ENCODE data around the gene THSD4. TPM values are rescaled to one million over a fixed set of nuclear protein-coding genes. Genes with fewer than 3 reads are reported as not detected.
A peak's percentile ranks its signal among the peaks of the same experiment; 100 is the strongest.
"Not testable (repeated sequence)": the region's sequence is repeated elsewhere in the genome, so short reads cannot be mapped to it uniquely, and the experiment has no call there.

The THSD4 gene
- total RNA-seq, 4 donors from 2014 or later = 23.0 to 68.5 (median 48.6) TPM

DNA sequence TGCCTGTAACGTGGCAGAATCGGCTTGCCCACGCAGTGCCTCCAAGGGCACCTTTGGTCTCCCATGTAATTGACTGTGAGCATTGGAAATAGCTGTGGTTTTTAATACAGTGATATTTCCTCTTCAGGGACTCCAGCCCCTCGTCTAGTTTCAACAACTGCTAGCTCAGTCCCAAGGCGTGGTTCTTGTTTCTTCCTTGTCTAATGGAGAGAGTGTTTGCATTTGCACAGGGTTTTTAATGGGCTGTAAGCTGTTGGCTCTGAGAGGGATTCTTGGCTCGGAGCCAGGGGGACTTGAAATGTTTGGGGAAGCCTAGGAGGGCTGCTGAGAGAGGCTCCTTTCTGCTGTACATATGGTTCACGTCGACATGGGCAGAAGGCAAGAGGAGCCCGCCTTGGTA, 86.2 kb downstream of the THSD4 start:
- H3K36me3 ChIP-seq = no peaks in the 10 kb centered on the region
- intact Hi-C loops (cut with DNase I) = no loop called here
- 40 to 55% methylated on average over 9 of the region's 9 CpGs for WGBS, 2 donors
- H3K9me3 ChIP-seq = no peaks in the 10 kb centered on the region
- no peaks in the 10 kb centered on the region for H3K27me3 ChIP-seq
- H3K4me1 ChIP-seq = peaks cover 0 to 24% of the 10 kb centered on the region in 2 donors
- H3K4me3 ChIP-seq (replicated peaks in 1 of 3) = no peak overlapping the region
- TF ChIP-seq POLR2A (IDR thresholded peaks at IDR 0.05) = no peak
- TF ChIP-seq, protein P1, sequence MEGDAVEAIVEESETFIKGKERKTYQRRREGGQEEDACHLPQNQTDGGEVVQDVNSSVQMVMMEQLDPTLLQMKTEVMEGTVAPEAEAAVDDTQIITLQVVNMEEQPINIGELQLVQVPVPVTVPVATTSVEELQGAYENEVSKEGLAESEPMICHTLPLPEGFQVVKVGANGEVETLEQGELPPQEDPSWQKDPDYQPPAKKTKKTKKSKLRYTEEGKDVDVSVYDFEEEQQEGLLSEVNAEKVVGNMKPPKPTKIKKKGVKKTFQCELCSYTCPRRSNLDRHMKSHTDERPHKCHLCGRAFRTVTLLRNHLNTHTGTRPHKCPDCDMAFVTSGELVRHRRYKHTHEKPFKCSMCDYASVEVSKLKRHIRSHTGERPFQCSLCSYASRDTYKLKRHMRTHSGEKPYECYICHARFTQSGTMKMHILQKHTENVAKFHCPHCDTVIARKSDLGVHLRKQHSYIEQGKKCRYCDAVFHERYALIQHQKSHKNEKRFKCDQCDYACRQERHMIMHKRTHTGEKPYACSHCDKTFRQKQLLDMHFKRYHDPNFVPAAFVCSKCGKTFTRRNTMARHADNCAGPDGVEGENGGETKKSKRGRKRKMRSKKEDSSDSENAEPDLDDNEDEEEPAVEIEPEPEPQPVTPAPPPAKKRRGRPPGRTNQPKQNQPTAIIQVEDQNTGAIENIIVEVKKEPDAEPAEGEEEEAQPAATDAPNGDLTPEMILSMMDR (IDR thresholded peaks at IDR 0.05) = no peak
- no peak overlapping the region for H3K27ac ChIP-seq
- peak; percentile 47 to 67 for DNase-seq

DNA sequence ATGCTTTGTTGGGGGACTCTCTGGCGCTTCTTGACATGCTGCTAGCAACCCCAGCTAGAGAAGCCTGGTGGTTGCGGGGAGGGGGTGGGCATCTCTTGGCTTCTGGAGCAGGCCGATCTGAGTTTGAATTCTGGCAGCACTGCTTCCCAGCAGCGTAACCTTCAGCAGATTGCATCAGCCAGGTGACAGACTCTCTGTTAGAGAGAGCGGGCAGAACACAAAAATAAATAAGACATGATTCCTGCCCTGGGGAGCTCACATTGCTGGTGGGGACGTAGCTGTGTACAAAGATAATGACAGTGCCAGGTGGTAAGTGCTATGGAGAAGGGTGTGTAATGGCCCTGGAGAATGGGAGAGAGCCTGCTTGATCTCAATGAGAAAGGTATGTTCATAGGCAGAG, 87.4 kb downstream of the THSD4 start:
- no peaks in the 10 kb centered on the region for H3K9me3 ChIP-seq
- H3K36me3 ChIP-seq = no peaks in the 10 kb centered on the region
- H3K4me3 ChIP-seq (replicated peaks in 1 of 3) = no peak overlapping the region
- no peaks in the 10 kb centered on the region for H3K27me3 ChIP-seq
- TF ChIP-seq POLR2A (IDR thresholded peaks at IDR 0.05) = no peak
- TF ChIP-seq, protein P1 (IDR thresholded peaks at IDR 0.05) = no peak
- H3K4me1 ChIP-seq = peaks cover 0 to 24% of the 10 kb centered on the region in 2 donors
- intact Hi-C loops (cut with DNase I) = no loop called here
- DNase-seq = no peak
- WGBS, 2 donors = 91 to 92% methylated on average over 6 of the region's 6 CpGs
- H3K27ac ChIP-seq = no peak overlapping the region

DNA sequence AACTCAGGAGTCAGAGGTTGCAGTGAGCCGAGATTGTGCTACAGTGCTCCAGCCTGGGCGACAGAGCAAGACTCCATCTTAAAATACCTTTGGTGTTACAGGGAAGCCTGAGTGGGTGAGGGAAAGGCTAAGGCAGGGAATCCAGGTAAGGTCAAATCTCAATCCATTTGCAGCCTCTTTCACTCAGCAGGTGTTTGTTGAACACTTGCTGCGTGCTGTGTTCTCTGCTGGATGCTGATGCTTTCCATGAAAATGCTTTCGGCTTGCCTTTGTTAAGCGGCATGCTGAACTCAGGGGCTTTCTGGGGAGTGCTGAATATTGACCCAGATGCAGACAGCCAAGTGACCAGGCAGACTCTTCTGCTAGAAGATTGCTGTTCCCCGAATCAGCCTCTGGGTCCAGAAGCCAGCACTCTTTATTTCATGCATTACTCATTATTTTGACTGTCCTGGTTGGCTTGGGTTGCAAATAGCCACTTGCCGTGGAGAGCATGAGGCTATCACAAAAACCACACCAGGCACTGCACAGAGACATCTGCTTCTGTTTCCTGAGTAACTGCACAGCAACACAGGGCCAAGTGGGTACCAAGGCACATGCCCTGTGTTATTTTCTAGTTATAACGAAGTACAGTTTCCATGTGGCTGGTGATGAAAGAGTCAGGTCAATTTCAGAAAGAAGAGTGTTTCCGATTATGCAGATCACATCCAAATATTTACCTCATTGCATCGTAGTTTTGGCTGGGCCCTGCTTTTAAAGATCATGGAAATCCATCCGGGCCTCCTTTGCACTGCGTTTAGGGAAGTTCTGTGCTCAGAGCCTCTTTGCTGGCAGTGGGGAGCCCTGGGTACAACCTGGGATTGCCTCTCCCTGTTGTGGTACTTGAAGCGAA, 88.6 kb downstream of the THSD4 start:
- H3K9me3 ChIP-seq = no peaks in the 10 kb centered on the region
- DNase-seq = no peak
- H3K36me3 ChIP-seq = no peaks in the 10 kb centered on the region
- H3K4me1 ChIP-seq = peaks cover 0 to 17% of the 10 kb centered on the region in 2 donors
- no peak overlapping the region for H3K27ac ChIP-seq
- intact Hi-C loops (cut with DNase I) = no loop called here
- WGBS, 2 donors = 64 to 70% methylated on average over 13 of the region's 13 CpGs
- no peaks in the 10 kb centered on the region for H3K27me3 ChIP-seq
- TF ChIP-seq, protein P1 (IDR thresholded peaks at IDR 0.05) = no peak
- TF ChIP-seq POLR2A (IDR thresholded peaks at IDR 0.05) = no peak
- no peak overlapping the region for H3K4me3 ChIP-seq (replicated peaks in 1 of 3)

DNA sequence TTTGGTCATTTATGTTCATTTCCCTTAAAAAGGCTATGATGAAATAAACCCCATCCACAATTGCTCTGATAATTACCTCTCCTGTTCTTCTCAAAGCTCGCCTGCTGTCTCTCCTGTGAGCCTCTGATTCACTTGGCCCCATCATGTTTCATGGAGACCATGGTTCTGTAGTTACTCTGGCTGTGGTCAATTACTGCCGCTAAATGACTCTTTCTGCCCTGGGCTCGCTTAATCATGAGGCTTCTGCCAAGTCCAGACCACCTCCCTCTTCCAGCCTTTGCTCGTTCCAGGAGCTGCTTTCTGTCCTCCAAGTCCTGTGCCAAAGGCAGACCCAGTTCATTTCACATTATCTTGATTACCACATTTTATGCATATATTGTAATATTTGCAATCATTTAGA, 91.9 kb downstream of the THSD4 start:
- Histone ChIP-seq H3K36me3 (no peaks in the 10 kb centered on the region), H3K9me3 (no peaks in the 10 kb centered on the region), H3K4me1 (peaks cover 0 to 4% of the 10 kb centered on the region in 2 donors), H3K27me3 (no peaks in the 10 kb centered on the region), H3K27ac (no peak overlapping the region), H3K4me3 (replicated peaks in 1 of 3) (no peak overlapping the region)
- no peak for TF ChIP-seq POLR2A (IDR thresholded peaks at IDR 0.05)
- TF ChIP-seq, protein P1 (IDR thresholded peaks at IDR 0.05) = no peak
- DNase-seq = no peak
- 94 to 95% methylated on average over 4 of the region's 4 CpGs for WGBS, 2 donors
- intact Hi-C loops (cut with DNase I) = no loop called here

DNA sequence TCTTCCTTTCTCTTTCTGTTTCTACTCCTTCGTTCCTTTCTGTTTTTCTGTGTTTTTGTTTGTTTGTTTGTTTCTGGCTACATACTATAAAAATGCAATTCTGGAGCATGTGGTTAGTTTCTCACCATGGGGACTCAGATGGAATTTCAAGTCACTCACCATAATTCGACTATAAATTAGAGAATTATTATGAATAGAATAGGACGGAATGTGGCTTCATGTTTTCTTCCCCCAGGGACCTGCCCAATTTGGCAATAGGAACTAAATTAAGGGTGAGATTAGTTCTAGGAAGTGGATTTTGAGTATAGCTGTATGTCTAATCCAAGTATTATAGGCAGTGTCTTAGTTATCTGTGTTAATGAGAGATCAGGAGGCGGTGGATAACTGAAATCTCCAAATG, 96.9 kb downstream of the THSD4 start:
- no peaks in the 10 kb centered on the region for H3K27me3 ChIP-seq
- H3K27ac ChIP-seq = no peak overlapping the region
- 82 to 84% methylated on average over 4 of the region's 4 CpGs for WGBS, 2 donors
- H3K9me3 ChIP-seq = no peaks in the 10 kb centered on the region
- H3K4me3 ChIP-seq (replicated peaks in 1 of 3) = no peak overlapping the region
- H3K4me1 ChIP-seq = no peaks in the 10 kb centered on the region
- no peaks in the 10 kb centered on the region for H3K36me3 ChIP-seq
- TF ChIP-seq, protein P1 (IDR thresholded peaks at IDR 0.05) = no peak
- TF ChIP-seq POLR2A (IDR thresholded peaks at IDR 0.05) = no peak
- intact Hi-C loops (cut with DNase I) = no loop called here
- no peak for DNase-seq

DNA sequence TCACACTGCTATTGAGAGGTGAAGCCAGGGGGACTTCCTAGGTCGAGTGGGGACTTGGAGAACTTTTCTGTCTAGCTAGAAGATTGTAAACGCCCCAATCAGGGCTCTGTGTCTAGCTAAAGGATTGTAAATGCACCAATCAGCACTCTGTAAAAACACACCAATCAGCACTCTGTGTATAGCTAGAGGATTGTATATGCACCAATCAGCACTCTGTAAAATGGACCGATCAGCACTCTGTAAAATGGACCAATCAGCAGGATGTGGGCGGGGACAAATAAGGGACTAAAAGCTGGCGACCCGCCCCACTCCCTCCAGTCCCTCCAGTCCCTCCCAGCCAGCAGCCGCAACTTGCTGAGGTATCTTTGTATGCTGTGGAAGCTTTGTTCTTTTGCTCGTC, 98.7 kb downstream of the THSD4 start:
- H3K27me3 ChIP-seq; H3K27ac ChIP-seq; H3K4me1 ChIP-seq; H3K4me3 ChIP-seq (replicated peaks in 1 of 3); intact Hi-C loops (cut with DNase I); H3K36me3 ChIP-seq; DNase-seq; H3K9me3 ChIP-seq: not testable (repeated sequence)
- 98 to 99% methylated on average over 8 of the region's 8 CpGs for WGBS, 2 donors

Measured in thyroid gland (tissue), 4 donors.